Bronchial epithelial cell (primary cell): ENCODE measurements around the gene RANBP10. TPM values are rescaled to one million over a fixed set of nuclear protein-coding genes. Genes with fewer than 3 reads are reported as not detected.

Source experiments
- DNase-seq: peaks from one replicate; pipeline ENCODE4 v3.0.0-alpha.2; 2010; ENCODE audit warnings: low read depth
- FAIRE-seq: peaks from 2 replicates; lab custom pipeline; 2011; peaks lifted over from hg19 to GRCh38; lab: Jason Lieb, UNC
- H3K27me3 ChIP-seq: 2 replicates; pipeline ENCODE4 v1.5.1; 2011; ENCODE audit warnings: low read length; ENCODE audit not compliant: control insufficient read depth, insufficient read depth
- H3K36me3 ChIP-seq: 2 replicates; pipeline ENCODE4 v1.5.1; 2011; ENCODE audit warnings: low read length; ENCODE audit not compliant: control insufficient read depth, insufficient read depth
- H3K4me3 ChIP-seq: 2 replicates; pipeline ENCODE4 v1.5.1; 2011; ENCODE audit warnings: mild to moderate bottlenecking, low read depth, low read length, control low read depth
- total RNA-seq: library from RNA; depleted of rRNA; stranded (reverse); fragments of >200 nt; gene quantifications from 2 replicates; pipeline ENCODE4 v1.2.1, GENCODE V29; 2014
- TF ChIP-seq, protein P1 (sequence below): IDR thresholded peaks from 2 replicates; pipeline ENCODE4 v1.5.1; 2011; ENCODE audit warnings: mild to moderate bottlenecking, moderate library complexity, low read length, control low read depth, inconsistent platforms; ENCODE audit not compliant: insufficient read depth, severe bottlenecking

RANBP10 gene
- total RNA-seq, 1 donor from 2014 or later, result 2.6 TPM

DNA sequence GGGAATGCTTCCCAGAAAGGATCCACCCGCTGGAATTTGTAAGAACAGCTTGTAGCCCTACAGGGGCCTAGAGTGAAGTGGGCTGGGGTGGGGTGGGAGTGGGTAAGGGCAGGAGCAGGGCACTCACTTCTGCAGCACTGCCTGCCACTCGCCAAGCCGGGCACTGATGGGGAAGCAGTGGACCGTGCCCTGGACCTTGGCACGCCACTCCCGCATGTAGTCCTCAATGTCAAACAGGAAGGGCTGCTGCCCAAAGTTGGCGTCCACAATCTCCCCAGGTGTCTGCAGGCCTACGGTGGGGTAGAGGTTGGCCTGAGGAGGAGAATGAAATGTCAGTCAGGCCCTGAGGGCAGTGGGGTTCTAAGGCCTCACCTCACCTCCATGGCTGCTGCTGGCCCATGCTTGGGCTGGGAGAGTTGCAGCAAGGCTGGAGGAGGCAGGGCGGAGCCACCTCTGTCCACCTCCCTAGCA, 71.6 kb downstream of the RANBP10 start:
- no peak for FAIRE-seq
- no peak overlapping the region for H3K4me3 ChIP-seq
- no peak for DNase-seq
- TF ChIP-seq, protein P1, sequence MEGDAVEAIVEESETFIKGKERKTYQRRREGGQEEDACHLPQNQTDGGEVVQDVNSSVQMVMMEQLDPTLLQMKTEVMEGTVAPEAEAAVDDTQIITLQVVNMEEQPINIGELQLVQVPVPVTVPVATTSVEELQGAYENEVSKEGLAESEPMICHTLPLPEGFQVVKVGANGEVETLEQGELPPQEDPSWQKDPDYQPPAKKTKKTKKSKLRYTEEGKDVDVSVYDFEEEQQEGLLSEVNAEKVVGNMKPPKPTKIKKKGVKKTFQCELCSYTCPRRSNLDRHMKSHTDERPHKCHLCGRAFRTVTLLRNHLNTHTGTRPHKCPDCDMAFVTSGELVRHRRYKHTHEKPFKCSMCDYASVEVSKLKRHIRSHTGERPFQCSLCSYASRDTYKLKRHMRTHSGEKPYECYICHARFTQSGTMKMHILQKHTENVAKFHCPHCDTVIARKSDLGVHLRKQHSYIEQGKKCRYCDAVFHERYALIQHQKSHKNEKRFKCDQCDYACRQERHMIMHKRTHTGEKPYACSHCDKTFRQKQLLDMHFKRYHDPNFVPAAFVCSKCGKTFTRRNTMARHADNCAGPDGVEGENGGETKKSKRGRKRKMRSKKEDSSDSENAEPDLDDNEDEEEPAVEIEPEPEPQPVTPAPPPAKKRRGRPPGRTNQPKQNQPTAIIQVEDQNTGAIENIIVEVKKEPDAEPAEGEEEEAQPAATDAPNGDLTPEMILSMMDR, result no peak
- peaks cover 12% of the 10 kb centered on the region for H3K36me3 ChIP-seq
- no peaks in the 10 kb centered on the region for H3K27me3 ChIP-seq

DNA sequence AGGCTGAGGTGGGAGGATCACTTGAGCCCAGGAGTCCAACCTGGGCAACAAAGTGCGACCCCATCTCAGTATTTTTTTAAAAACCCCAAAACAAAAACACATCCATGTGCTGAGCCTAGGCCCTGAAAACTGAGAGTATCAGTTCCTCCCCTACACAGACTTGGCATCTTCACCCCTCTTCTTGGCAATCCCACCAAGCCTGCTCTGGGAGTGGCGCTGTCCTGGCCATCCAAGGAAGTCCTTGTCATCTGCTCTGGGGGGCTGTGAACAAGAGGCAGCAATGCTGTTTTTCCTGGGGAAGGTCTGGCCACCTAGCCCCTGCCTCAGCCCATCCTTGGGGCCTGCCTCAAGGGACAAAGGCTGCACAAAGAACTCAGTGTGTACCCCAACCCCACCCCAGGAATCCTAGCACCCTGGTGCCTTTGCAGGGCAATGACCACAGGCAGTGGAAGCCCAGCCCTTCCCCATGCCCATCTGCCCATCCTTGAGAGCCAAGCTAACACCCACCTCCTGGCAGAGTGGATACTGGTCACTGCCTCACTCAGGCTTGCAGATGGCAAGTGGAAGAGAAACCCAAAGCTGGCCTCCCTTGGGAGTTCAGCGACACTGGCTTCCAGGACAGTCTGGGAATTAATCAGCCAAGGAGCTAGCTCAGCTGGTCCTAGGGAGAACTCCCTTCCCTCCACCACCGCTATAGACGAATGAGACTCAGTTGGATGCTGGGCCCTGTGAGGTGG, 72.5 kb downstream of the RANBP10 start:
- no peak overlapping the region for H3K4me3 ChIP-seq
- no peaks in the 10 kb centered on the region for H3K27me3 ChIP-seq
- FAIRE-seq, result no peak
- TF ChIP-seq, protein P1, result no peak
- DNase-seq, result no peak
- peaks cover 10% of the 10 kb centered on the region for H3K36me3 ChIP-seq

DNA sequence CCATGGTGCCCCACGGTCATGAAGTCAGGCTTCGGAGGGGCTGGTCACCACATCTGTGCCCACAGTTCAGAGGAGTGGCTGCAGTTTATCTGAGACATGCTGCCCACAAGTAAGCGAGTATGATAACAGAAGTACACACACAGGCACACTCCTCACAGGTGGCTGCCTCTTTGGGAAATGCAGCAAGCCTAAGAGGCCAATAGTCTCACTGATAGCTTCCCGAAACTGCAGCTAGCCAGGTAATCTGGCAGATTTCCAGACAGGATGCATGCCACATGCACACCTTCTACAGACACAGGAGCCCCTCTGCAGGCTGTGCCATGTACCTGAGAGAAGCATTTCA, 74.6 kb downstream of the RANBP10 start:
- no peak overlapping the region for H3K4me3 ChIP-seq
- FAIRE-seq (no peak), DNase-seq (no peak)
- TF ChIP-seq, protein P1, result no peak
- no peaks in the 10 kb centered on the region for H3K27me3 ChIP-seq
- peaks cover 22% of the 10 kb centered on the region for H3K36me3 ChIP-seq

DNA sequence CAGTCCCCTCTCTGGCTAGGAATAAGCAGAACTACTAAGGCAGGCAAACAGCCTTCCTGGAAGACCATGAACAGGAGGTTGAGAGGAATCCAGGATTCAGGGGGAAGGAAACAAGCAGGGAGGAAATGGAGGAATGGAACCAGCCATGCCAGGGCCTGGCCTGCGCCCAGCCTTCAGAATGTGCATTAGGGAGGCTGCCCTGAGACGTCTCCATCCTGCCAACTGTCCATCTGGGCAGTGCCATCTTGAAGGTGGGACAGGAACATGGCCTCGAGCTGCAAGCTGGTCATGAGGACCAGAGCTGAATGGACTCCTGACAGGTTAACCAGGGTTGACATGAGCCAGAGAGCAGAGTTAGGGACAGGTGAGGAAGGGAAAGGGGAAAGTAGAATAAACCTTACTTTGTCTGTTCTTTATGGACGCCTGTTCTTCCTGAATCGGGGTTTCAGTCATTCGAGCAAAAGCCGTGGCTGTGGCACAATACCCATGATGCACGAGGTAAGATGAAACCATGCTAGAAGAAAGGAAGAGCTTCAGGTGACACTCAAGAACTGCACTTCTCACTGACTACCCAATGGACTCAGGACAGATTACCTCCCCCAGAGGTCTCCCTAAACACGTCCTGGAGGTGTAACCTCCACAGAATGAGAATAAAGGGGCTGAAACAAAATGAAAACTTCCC, 75.1 kb downstream of the RANBP10 start:
- FAIRE-seq (peak; percentile 75), DNase-seq (no peak)
- Histone ChIP-seq H3K4me3 (no peak overlapping the region), H3K36me3 (peaks cover 24% of the 10 kb centered on the region), H3K27me3 (no peaks in the 10 kb centered on the region)
- TF ChIP-seq, protein P1, result no peak

DNA sequence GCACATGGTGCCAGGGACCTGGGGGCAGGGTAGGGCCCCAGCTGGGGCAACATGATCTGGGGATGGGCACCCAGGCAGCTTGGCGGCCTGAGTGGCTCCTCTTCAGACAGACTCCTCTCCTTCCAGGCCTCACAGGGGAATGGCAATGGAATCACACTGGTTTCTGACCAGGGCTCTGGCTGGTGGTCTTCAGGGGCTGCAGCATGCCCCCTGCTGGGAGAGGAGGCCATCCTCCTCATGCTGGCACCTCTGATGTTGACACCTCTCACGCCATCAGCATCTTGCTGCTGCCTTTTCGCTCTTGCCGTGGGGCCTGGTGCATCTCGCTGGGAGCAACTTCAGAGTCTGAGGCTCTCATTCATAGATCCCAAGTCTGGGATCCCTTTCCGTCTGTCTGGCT, 76.0 kb downstream of the RANBP10 start:
- no peak overlapping the region for H3K4me3 ChIP-seq
- TF ChIP-seq, protein P1, result no peak
- DNase-seq (no peak), FAIRE-seq (no peak)
- H3K36me3 ChIP-seq, result peaks cover 24% of the 10 kb centered on the region
- no peaks in the 10 kb centered on the region for H3K27me3 ChIP-seq
